Trophoblast cell (in vitro differentiated cells and primary cell): Measurements from ENCODE around the gene ZXDA. TPM values are rescaled to one million over a fixed set of nuclear protein-coding genes. Genes with fewer than 3 reads are reported as not detected.
"Not testable (repeated sequence)": the region's sequence is repeated elsewhere in the genome, so short reads cannot be mapped to it uniquely, and the experiment has no call there.

ENCODE experiments used
- DNase-seq, 2 donors: peaks; one replicate each; pipeline ENCODE4 v3.0.0-alpha.2; 2016
- H2AFZ ChIP-seq: 2 replicates; pipeline ENCODE4 v1.6.1; 2013; ENCODE audit warnings: low read length, moderate library complexity, mild to moderate bottlenecking; ENCODE audit not compliant: insufficient read depth, poor library complexity
- H2AK5ac ChIP-seq: 2 replicates; pipeline ENCODE4 v1.6.1; 2013; ENCODE audit warnings: mild to moderate bottlenecking, low read length
- H2BK120ac ChIP-seq: 2 replicates; pipeline ENCODE4 v1.6.1; 2013; ENCODE audit warnings: low read length, mild to moderate bottlenecking, moderate library complexity; ENCODE audit not compliant: insufficient read depth, poor library complexity
- H2BK12ac ChIP-seq: 2 replicates; pipeline ENCODE4 v1.6.1; 2013; ENCODE audit warnings: mild to moderate bottlenecking, low read length, moderate library complexity
- H2BK5ac ChIP-seq: 2 replicates; pipeline ENCODE4 v1.6.1; 2013; ENCODE audit warnings: low read length, low read depth, moderate library complexity, mild to moderate bottlenecking; ENCODE audit not compliant: poor library complexity
- H3K14ac ChIP-seq: 2 replicates; pipeline ENCODE4 v1.6.1; 2013; ENCODE audit warnings: mild to moderate bottlenecking, low read length
- H3K18ac ChIP-seq: 2 replicates; pipeline ENCODE4 v1.6.1; 2013; ENCODE audit warnings: mild to moderate bottlenecking, low read length
- H3K23ac ChIP-seq: 2 replicates; pipeline ENCODE4 v1.6.1; 2013; ENCODE audit warnings: low read length
- H3K27ac ChIP-seq: 2 replicates; pipeline ENCODE4 v1.5.1; 2013; ENCODE audit warnings: low read depth, mild to moderate bottlenecking, inconsistent platforms, low read length, moderate library complexity
- H3K27me3 ChIP-seq: 2 replicates; pipeline ENCODE4 v1.6.1; 2013; ENCODE audit warnings: inconsistent platforms, mild to moderate bottlenecking, low read length, moderate library complexity; ENCODE audit not compliant: insufficient read depth
- H3K36me3 ChIP-seq, 2 experiments: 1 replicate in 1 of 2; 2 replicates in 1 of 2; pipeline ENCODE4 v1.6.1; 2013; ENCODE audit warnings: low read length in 2 of 2, mild to moderate bottlenecking in 2 of 2, moderate library complexity in 1 of 2; ENCODE audit not compliant: insufficient read depth in 2 of 2, control insufficient read depth in 1 of 2
- H3K4ac ChIP-seq: 2 replicates; pipeline ENCODE4 v1.6.1; 2013; ENCODE audit warnings: low read depth, mild to moderate bottlenecking, low read length, moderate library complexity
- H3K4me1 ChIP-seq, 2 experiments: 1 replicate in 1 of 2; 2 replicates in 1 of 2; pipeline ENCODE4 v1.6.1; 2013; ENCODE audit warnings: low read length in 2 of 2, mild to moderate bottlenecking in 2 of 2, moderate library complexity in 1 of 2; ENCODE audit not compliant: insufficient read depth in 2 of 2, control insufficient read depth in 1 of 2
- H3K4me2 ChIP-seq: 2 replicates; pipeline ENCODE4 v1.6.1; 2013; ENCODE audit warnings: inconsistent platforms, mild to moderate bottlenecking, low read length, moderate library complexity
- H3K4me3 ChIP-seq: 2 replicates; pipeline ENCODE4 v1.5.1; 2013; ENCODE audit warnings: mild to moderate bottlenecking, low read depth, low read length, inconsistent platforms
- H3K79me1 ChIP-seq: one replicate; pipeline ENCODE4 v1.6.1; 2013; ENCODE audit warnings: low read length
- H3K79me2 ChIP-seq: 2 replicates; pipeline ENCODE4 v1.6.1; 2013; ENCODE audit warnings: low read length, mild to moderate bottlenecking; ENCODE audit not compliant: control insufficient read depth, insufficient read depth, poor library complexity
- H3K9ac ChIP-seq: 2 replicates; pipeline ENCODE4 v1.6.1; 2013; ENCODE audit warnings: mild to moderate bottlenecking, low read length
- H3K9me3 ChIP-seq: 2 replicates; pipeline ENCODE4 v1.6.1; 2013; ENCODE audit warnings: low read depth, mild to moderate bottlenecking, control low read depth, inconsistent platforms, low read length; ENCODE audit not compliant: insufficient read depth
- H4K12ac ChIP-seq: 2 replicates; pipeline ENCODE4 v1.6.1; 2013; ENCODE audit warnings: low read depth, mild to moderate bottlenecking, low read length, moderate library complexity
- H4K8ac ChIP-seq: 2 replicates; pipeline ENCODE4 v1.6.1; 2013; ENCODE audit warnings: low read depth, mild to moderate bottlenecking, low read length, moderate library complexity
- H4K91ac ChIP-seq: one replicate; pipeline ENCODE4 v1.6.1; 2013; ENCODE audit warnings: low read depth, mild to moderate bottlenecking, low read length, moderate library complexity
- WGBS: extraction: QIAGEN DNeasy Blood & Tissue Kit; methylation state at CpG from one replicate; pipeline ENCODE4 v1.1.7; 2013; ENCODE audit warnings: missing lambda C conversion rate; ENCODE audit not compliant: insufficient read length, insufficient coverage; ENCODE audit errors: extremely low coverage; 5-methylcytosine and 5-hydroxymethylcytosine counted together
- polyA plus RNA-seq: library from polyadenylated mRNA; stranded (reverse); fragments of 200-250 nt; gene quantifications from 2 replicates; pipeline ENCODE4 v1.2.3, GENCODE V29; 2013

Gene ZXDA
- 0.18 and 0.21 TPM in 2 replicates for polyA plus RNA-seq

- H3K4me2 ChIP-seq, result peak within 1 kb of the TSS; percentile 19
- not testable (repeated sequence) for H2BK120ac ChIP-seq, H3K36me3 ChIP-seq, H2AK5ac ChIP-seq, H3K79me1 ChIP-seq, H3K27ac ChIP-seq, H3K23ac ChIP-seq, H3K18ac ChIP-seq, H3K4me1 ChIP-seq, H3K9me3 ChIP-seq, H3K9ac ChIP-seq, H4K91ac ChIP-seq, H3K79me2 ChIP-seq, H3K14ac ChIP-seq, H3K27me3 ChIP-seq, DNase-seq, H3K4ac ChIP-seq, H2AFZ ChIP-seq, H4K8ac ChIP-seq, H2BK12ac ChIP-seq, H4K12ac ChIP-seq, H2BK5ac ChIP-seq
- peak within 1 kb of the TSS; percentile 59 for H3K4me3 ChIP-seq
- WGBS, result no CpG with 5 or more reads among the region's 35 CpGs
Measured at GRCh38 chrX:57910287-57910912, at the start of gene ZXDA. TSS of gene ZXDA (minus strand) at chrX:57910458. CDS start at chrX:57910420, 38 bp downstream.

- Histone ChIP-seq H2AFZ (no peak overlapping the region), H3K9ac (no peak overlapping the region), H2BK120ac (no peak overlapping the region), H3K79me1 (no peaks in the 10 kb centered on the region), H3K4me2 (no peak overlapping the region), H3K4ac (no peak overlapping the region), H3K9me3 (peaks cover 13% of the 10 kb centered on the region), H3K14ac (no peak overlapping the region), H4K12ac (no peak overlapping the region), H3K4me1 (no peaks in the 10 kb centered on the region), H2BK5ac (no peak overlapping the region), H3K23ac (no peak overlapping the region), H3K18ac (no peak overlapping the region), H3K36me3 (no peaks in the 10 kb centered on the region), H3K79me2 (no peaks in the 10 kb centered on the region), H2AK5ac (no peak overlapping the region), H2BK12ac (no peak overlapping the region), H4K8ac (no peak overlapping the region), H4K91ac (no peak overlapping the region), H3K27ac (no peak overlapping the region), H3K4me3 (no peak overlapping the region), H3K27me3 (no peaks in the 10 kb centered on the region)
- no CpG with 5 or more reads among the region's 1 CpG for WGBS
- DNase-seq, result no peak
Measured at GRCh38 chrX:57952320-57952678, 42.0 kb upstream of the ZXDA start.

GRCh38 chrX:57951666-57952319 lies 41.5 kb upstream of the ZXDA start:
- Histone ChIP-seq H3K27ac (no peak overlapping the region), H4K91ac (no peak overlapping the region), H3K14ac (no peak overlapping the region), H2BK12ac (no peak overlapping the region), H3K27me3 (no peaks in the 10 kb centered on the region), H3K4me1 (no peaks in the 10 kb centered on the region), H2BK120ac (no peak overlapping the region), H3K4me3 (no peak overlapping the region), H3K9ac (no peak overlapping the region), H2AFZ (no peak overlapping the region), H3K4ac (no peak overlapping the region), H2BK5ac (no peak overlapping the region), H4K12ac (no peak overlapping the region), H2AK5ac (no peak overlapping the region), H4K8ac (no peak overlapping the region), H3K9me3 (peaks cover 13% of the 10 kb centered on the region), H3K18ac (no peak overlapping the region), H3K36me3 (no peaks in the 10 kb centered on the region), H3K4me2 (no peak overlapping the region), H3K23ac (no peak overlapping the region), H3K79me2 (no peaks in the 10 kb centered on the region), H3K79me1 (no peaks in the 10 kb centered on the region)
- no peak for DNase-seq
- no CpG with 5 or more reads among the region's 2 CpGs for whole genome bisulfite sequencing

DNA sequence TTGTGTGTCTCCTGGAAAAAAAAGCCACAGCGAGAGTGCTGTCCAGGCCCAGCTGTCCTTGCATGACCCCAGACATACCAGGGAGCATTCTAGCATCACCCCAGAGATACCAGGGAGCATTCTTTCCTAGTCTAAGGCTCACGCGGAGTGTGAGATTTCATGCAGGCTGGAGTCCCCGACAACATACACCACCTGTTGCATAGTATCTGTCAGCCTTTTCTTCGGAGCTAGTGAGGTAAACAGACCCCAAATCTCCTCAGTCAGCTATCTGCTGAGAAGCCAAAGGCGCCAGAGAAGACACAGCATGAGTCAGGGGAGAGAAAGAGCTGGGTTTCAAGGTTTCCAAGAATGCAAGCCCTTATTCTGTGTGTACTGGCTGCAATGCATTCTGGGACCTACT lies 23.1 kb upstream of the ZXDA start:
- Histone ChIP-seq H3K9ac (no peak overlapping the region), H3K27ac (no peak overlapping the region), H3K79me1 (no peaks in the 10 kb centered on the region), H3K36me3 (no peaks in the 10 kb centered on the region), H2AK5ac (no peak overlapping the region), H3K4me3 (no peak overlapping the region), H3K4me2 (no peak overlapping the region), H4K12ac (no peak overlapping the region), H3K4ac (no peak overlapping the region), H3K14ac (no peak overlapping the region), H3K27me3 (no peaks in the 10 kb centered on the region), H3K9me3 (no peaks in the 10 kb centered on the region), H2BK5ac (no peak overlapping the region), H2BK12ac (no peak overlapping the region), H3K79me2 (no peaks in the 10 kb centered on the region), H4K8ac (no peak overlapping the region), H3K4me1 (no peaks in the 10 kb centered on the region), H3K18ac (no peak overlapping the region), H2AFZ (no peak overlapping the region), H4K91ac (no peak overlapping the region), H2BK120ac (no peak overlapping the region), H3K23ac (no peak overlapping the region)
- no CpG with 5 or more reads among the region's 6 CpGs for WGBS
- no peak for DNase-seq
